Vagina (tissue), 2 donors: Measurements from ENCODE around the gene PARS2. TPM values are rescaled to one million over a fixed set of nuclear protein-coding genes. Genes with fewer than 3 reads are reported as not detected.
"Not testable (repeated sequence)": the region's sequence is repeated elsewhere in the genome, so short reads cannot be mapped to it uniquely, and the experiment has no call there.

ENCODE experiments used
- DNase-seq, 2 donors: peaks; one replicate each; pipeline ENCODE4 v3.0.0-alpha.2; 2017; ENCODE audit errors: extremely low spot score in 2 of 2
- H3K27ac ChIP-seq: fragments of 200-600 bp; sonication (generic); one replicate; pipeline ENCODE4 v1.5.1; 2019
- H3K27me3 ChIP-seq: fragments of 200-600 bp; sonication (generic); one replicate; pipeline ENCODE4 v1.5.1; 2019
- H3K36me3 ChIP-seq, 2 donors: fragments of 200-600 bp; sonication (generic); one replicate each; pipeline ENCODE4 v1.5.1; 2017 to 2019
- H3K4me1 ChIP-seq: fragments of 200-600 bp; sonication (generic); one replicate; pipeline ENCODE4 v1.5.1; 2019
- H3K4me3 ChIP-seq, 2 donors: fragments of 200-600 bp; sonication (generic); 1 replicate in 1 of 2; 2 replicates in 1 of 2; pipeline ENCODE4 v1.5.1; 2016 to 2019
- H3K9me3 ChIP-seq: fragments of 200-600 bp; sonication (generic); one replicate; pipeline ENCODE4 v1.5.1; 2019
- POLR2A ChIP-seq, 2 donors: fragments of 450-650 bp; IDR thresholded peaks; one replicate each; pipeline ENCODE4 v1.6.1; 2017; ENCODE audit warnings: antibody characterized with exemption in 2 of 2, mild to moderate bottlenecking in 2 of 2, moderate library complexity in 2 of 2
- POLR2AphosphoS5 ChIP-seq, 2 donors: sonication (generic); formaldehyde crosslinking; IDR thresholded peaks; one replicate each; pipeline ENCODE4 v1.9.0; 2017; ENCODE audit warnings: antibody characterized with exemption in 2 of 2, mild to moderate bottlenecking in 2 of 2, low read depth in 1 of 2; ENCODE audit not compliant: insufficient read depth in 1 of 2
- intact Hi-C: fragments of 100-400 bp; cut with DNase I; formaldehyde crosslinking; loops from one replicate; pipeline ENCODE4 v1.15.1; 2023
- total RNA-seq: library from RNA; depleted of rRNA; stranded (reverse); fragments of >200 nt; gene quantifications from one replicate; pipeline ENCODE4 v1.2.3, GENCODE V29; 2016
- TF ChIP-seq, protein P1 (sequence below), 3 experiments: fragments of 450-650 bp in 2 of 3; fragments of 200-600 bp in 1 of 3; sonication (generic) in 1 of 3; IDR thresholded peaks; one replicate each; pipeline ENCODE4 v1.5.1; 2017 to 2019; ENCODE audit warnings: antibody characterized with exemption in 3 of 3, mild to moderate bottlenecking in 2 of 3, moderate library complexity in 2 of 3

PARS2 gene
- total RNA-seq, 1 donor from 2014 or later: 5.2 TPM

GRCh38 chr1:54781023-54781723, 16.9 kb upstream of the PARS2 start:
- H3K4me1 ChIP-seq: no peaks in the 10 kb centered on the region
- DNase-seq: no peak
- no peaks in the 10 kb centered on the region for H3K27me3 ChIP-seq
- no peak overlapping the region for H3K27ac ChIP-seq
- intact Hi-C loops: no loop called here
- H3K36me3 ChIP-seq: no peaks in the 10 kb centered on the region
- no peak overlapping the region for H3K4me3 ChIP-seq
- no peak for TF ChIP-seq POLR2A (IDR thresholded peaks at IDR 0.05)
- TF ChIP-seq, protein P1, sequence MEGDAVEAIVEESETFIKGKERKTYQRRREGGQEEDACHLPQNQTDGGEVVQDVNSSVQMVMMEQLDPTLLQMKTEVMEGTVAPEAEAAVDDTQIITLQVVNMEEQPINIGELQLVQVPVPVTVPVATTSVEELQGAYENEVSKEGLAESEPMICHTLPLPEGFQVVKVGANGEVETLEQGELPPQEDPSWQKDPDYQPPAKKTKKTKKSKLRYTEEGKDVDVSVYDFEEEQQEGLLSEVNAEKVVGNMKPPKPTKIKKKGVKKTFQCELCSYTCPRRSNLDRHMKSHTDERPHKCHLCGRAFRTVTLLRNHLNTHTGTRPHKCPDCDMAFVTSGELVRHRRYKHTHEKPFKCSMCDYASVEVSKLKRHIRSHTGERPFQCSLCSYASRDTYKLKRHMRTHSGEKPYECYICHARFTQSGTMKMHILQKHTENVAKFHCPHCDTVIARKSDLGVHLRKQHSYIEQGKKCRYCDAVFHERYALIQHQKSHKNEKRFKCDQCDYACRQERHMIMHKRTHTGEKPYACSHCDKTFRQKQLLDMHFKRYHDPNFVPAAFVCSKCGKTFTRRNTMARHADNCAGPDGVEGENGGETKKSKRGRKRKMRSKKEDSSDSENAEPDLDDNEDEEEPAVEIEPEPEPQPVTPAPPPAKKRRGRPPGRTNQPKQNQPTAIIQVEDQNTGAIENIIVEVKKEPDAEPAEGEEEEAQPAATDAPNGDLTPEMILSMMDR (IDR thresholded peaks at IDR 0.05): no peak
- TF ChIP-seq POLR2AphosphoS5 (IDR thresholded peaks at IDR 0.05; ENCODE audit: insufficient read depth in 1 of 2, low read depth in 1 of 2): no peak
- no peaks in the 10 kb centered on the region for H3K9me3 ChIP-seq

DNA sequence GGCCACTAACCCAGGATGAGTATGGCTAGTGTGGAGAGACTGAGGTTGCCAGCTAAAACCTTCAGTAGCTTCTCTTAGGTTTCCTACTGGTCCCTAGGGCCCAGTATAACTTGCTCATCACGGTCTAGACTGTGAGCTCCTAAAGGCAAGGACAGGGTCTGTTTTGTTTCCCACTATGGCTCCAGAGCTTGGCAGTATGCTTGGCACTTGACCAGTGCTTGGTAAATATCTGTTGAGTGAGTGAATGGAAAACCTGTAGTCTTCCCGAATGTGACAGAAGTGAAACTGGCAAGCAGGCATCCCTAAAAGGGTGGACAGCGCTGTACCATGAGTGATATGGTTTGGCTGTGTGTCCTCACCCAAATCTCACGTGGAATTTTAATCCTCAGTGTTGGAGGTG, 13.1 kb upstream of the PARS2 start:
- Histone ChIP-seq H3K4me3 (no peak overlapping the region), H3K27ac (no peak overlapping the region), H3K4me1 (no peaks in the 10 kb centered on the region), H3K27me3 (no peaks in the 10 kb centered on the region), H3K36me3 (no peaks in the 10 kb centered on the region), H3K9me3 (no peaks in the 10 kb centered on the region)
- no peak for TF ChIP-seq POLR2AphosphoS5 (IDR thresholded peaks at IDR 0.05; ENCODE audit: insufficient read depth in 1 of 2, low read depth in 1 of 2)
- TF ChIP-seq POLR2A (IDR thresholded peaks at IDR 0.05): no peak
- TF ChIP-seq, protein P1 (IDR thresholded peaks at IDR 0.05): no peak
- DNase-seq: no peak
- intact Hi-C loops: no loop called here

- no peak for DNase-seq
- no peak overlapping the region for H3K4me3 ChIP-seq
- H3K9me3 ChIP-seq: no peaks in the 10 kb centered on the region
- intact Hi-C loops: no loop called here
- H3K27ac ChIP-seq: no peak overlapping the region
- no peaks in the 10 kb centered on the region for H3K4me1 ChIP-seq
- no peaks in the 10 kb centered on the region for H3K27me3 ChIP-seq
- no peaks in the 10 kb centered on the region for H3K36me3 ChIP-seq
- TF ChIP-seq POLR2A (IDR thresholded peaks at IDR 0.05) (no peak), POLR2AphosphoS5 (IDR thresholded peaks at IDR 0.05; ENCODE audit: insufficient read depth in 1 of 2, low read depth in 1 of 2) (no peak)
- TF ChIP-seq, protein P1 (IDR thresholded peaks at IDR 0.05): no peak
Observed at GRCh38 chr1:54777011-54777410, 12.7 kb upstream of the PARS2 start.

- H3K4me3 ChIP-seq, H3K9me3 ChIP-seq, DNase-seq, intact Hi-C loops, H3K36me3 ChIP-seq, H3K4me1 ChIP-seq, H3K27ac ChIP-seq, H3K27me3 ChIP-seq: not testable (repeated sequence)
Observed at GRCh38 chr1:54775828-54776721, 11.8 kb upstream of the PARS2 start.

DNA sequence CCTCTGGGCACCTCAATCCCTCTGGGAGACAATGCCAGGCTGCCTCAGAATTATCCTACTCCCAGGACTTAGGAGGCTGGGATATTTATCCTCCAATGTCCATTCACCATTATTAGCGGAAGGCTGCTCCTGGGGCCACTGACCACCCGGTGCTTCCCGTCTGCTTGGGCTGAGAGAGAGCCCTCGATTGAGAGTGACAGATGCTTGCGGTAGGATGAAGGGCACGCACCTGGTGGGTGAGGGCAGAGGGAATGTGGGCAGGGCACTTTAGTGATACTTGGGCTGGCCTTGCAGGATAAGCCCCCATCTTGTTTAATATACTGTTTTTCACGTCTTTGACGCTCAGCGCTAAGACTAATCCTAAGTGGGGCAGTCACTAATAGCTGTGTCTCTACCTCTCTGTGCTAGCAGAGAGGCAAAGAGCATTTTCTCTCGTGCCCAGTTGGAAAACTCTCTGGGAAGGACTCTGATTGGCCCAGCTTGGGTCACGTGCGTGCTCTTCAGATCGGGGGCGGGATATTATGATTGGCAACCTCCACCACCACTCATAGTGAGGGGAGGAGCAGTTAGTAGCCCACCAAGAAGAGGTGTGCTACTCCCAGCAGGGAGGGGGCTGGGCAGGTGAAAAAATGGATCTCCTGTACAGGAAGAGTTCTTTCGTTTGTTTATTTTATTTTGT, 10.6 kb upstream of the PARS2 start:
- Histone ChIP-seq H3K36me3 (no peaks in the 10 kb centered on the region), H3K27ac (no peak overlapping the region), H3K4me3 (no peak overlapping the region), H3K27me3 (no peaks in the 10 kb centered on the region), H3K9me3 (no peaks in the 10 kb centered on the region), H3K4me1 (no peaks in the 10 kb centered on the region)
- intact Hi-C loops: no loop called here
- no peak for DNase-seq
- TF ChIP-seq POLR2AphosphoS5 (IDR thresholded peaks at IDR 0.05; ENCODE audit: insufficient read depth in 1 of 2, low read depth in 1 of 2) (no peak), POLR2A (IDR thresholded peaks at IDR 0.05) (no peak)
- TF ChIP-seq, protein P1 (IDR thresholded peaks at IDR 0.05): no peak
